ENCODE data around the gene MYLK4. TPM values are rescaled to one million over a fixed set of nuclear protein-coding genes. Genes with fewer than 3 reads are reported as not detected.

Gene MYLK4
- total RNA-seq, 1 donor from 2014 or later, result 0.98 TPM

- no peak for ATAC-seq
- intact Hi-C loops (cut with DNase I), result loop anchor here (10.0 kb wide), 1 partner anchor 152 kb away; no protein-coding TSS in a partner anchor
Observed at GRCh38 chr6:2782356-2782708, 31.6 kb upstream of the MYLK4 start.

GRCh38 chr6:2781685-2782355, 31.1 kb upstream of the MYLK4 start:
- intact Hi-C loops (cut with DNase I), result loop anchor here (10.0 kb wide), 1 partner anchor 153 kb away; no protein-coding TSS in a partner anchor
- ATAC-seq, result no peak

More at GRCh38 chr6:2782356-2782708, 31.6 kb upstream of the MYLK4 start:
- no peak for DNase-seq (ENCODE audit: low spot score)

GRCh38 chr6:2780102-2780737, 29.5 kb upstream of the MYLK4 start:
- intact Hi-C loops (cut with DNase I), result loop anchor here (10.0 kb wide), 1 partner anchor 155 kb away; no protein-coding TSS in a partner anchor
- DNase-seq (ENCODE audit: low spot score) (no peak), ATAC-seq (no peak)

More at GRCh38 chr6:2781685-2782355, 31.1 kb upstream of the MYLK4 start:
- no peak for DNase-seq (ENCODE audit: low spot score)

GRCh38 chr6:2777249-2777648, 26.5 kb upstream of the MYLK4 start:
- ATAC-seq (no peak), DNase-seq (ENCODE audit: low spot score) (no peak)
- intact Hi-C loops (cut with DNase I), result no loop called here

- DNase-seq (ENCODE audit: low spot score), result no peak
- intact Hi-C loops (cut with DNase I), result no loop called here
- no peak for ATAC-seq
Observed at GRCh38 chr6:2775003-2775402, 24.3 kb upstream of the MYLK4 start.

GRCh38 chr6:2773449-2773848, 22.7 kb upstream of the MYLK4 start:
- ATAC-seq, result no peak
- intact Hi-C loops (cut with DNase I), result no loop called here

GRCh38 chr6:2772840-2773239, 22.1 kb upstream of the MYLK4 start:
- ATAC-seq (no peak), DNase-seq (ENCODE audit: low spot score) (no peak)
- intact Hi-C loops (cut with DNase I), result no loop called here

More at GRCh38 chr6:2773449-2773848, 22.7 kb upstream of the MYLK4 start:
- DNase-seq (ENCODE audit: low spot score), result no peak

- intact Hi-C loops (cut with DNase I), result no loop called here
- no peak for ATAC-seq
Observed at GRCh38 chr6:2771079-2771478, 20.4 kb upstream of the MYLK4 start.

GRCh38 chr6:2770171-2770570, 19.4 kb upstream of the MYLK4 start:
- DNase-seq (ENCODE audit: low spot score) (no peak), ATAC-seq (no peak)
- intact Hi-C loops (cut with DNase I), result no loop called here

More at GRCh38 chr6:2771079-2771478, 20.4 kb upstream of the MYLK4 start:
- no peak for DNase-seq (ENCODE audit: low spot score)

GRCh38 chr6:2768696-2769095, 18.0 kb upstream of the MYLK4 start:
- DNase-seq (ENCODE audit: low spot score) (no peak), ATAC-seq (no peak)
- intact Hi-C loops (cut with DNase I), result no loop called here

GRCh38 chr6:2767657-2768524, 17.2 kb upstream of the MYLK4 start:
- DNase-seq (ENCODE audit: low spot score) (no peak), ATAC-seq (no peak)
- intact Hi-C loops (cut with DNase I), result no loop called here

GRCh38 chr6:2766767-2767656, 16.3 kb upstream of the MYLK4 start:
- DNase-seq (ENCODE audit: low spot score), result no peak
- intact Hi-C loops (cut with DNase I), result no loop called here

GRCh38 chr6:2765896-2766766, 15.4 kb upstream of the MYLK4 start:
- DNase-seq (ENCODE audit: low spot score), result peak; percentile 69
- intact Hi-C loops (cut with DNase I), result no loop called here

More at GRCh38 chr6:2766767-2767656, 16.3 kb upstream of the MYLK4 start:
- no peak for ATAC-seq

GRCh38 chr6:2765166-2765895, 14.6 kb upstream of the MYLK4 start, which contains the start of gene WRNIP1:
Gene WRNIP1 (plus strand): TSS chr6:2765393. CDS start chr6:2765623, 230 bp downstream.
- intact Hi-C loops (cut with DNase I), result no loop called here
- DNase-seq (ENCODE audit: low spot score) (peak; percentile 99), ATAC-seq (peak; percentile 96)

More at GRCh38 chr6:2765896-2766766, 15.4 kb upstream of the MYLK4 start:
- no peak for ATAC-seq

- ATAC-seq, result peak; percentile 93
- peak; percentile 72 for DNase-seq (ENCODE audit: low spot score)
- intact Hi-C loops (cut with DNase I), result no loop called here
Observed at GRCh38 chr6:2764610-2765165, 14.0 kb upstream of the MYLK4 start.

GRCh38 chr6:2763876-2764540, 13.3 kb upstream of the MYLK4 start:
- ATAC-seq, result no peak
- DNase-seq (ENCODE audit: low spot score), result no peak
- intact Hi-C loops (cut with DNase I), result no loop called here

Measured in sciatic nerve (tissue), 2 donors.